H1 (cell line): ENCODE results near the gene ISOC2. TPM values are rescaled to one million over a fixed set of nuclear protein-coding genes. Genes with fewer than 3 reads are reported as not detected.
A peak's percentile ranks its signal among the peaks of the same experiment; 100 is the strongest.

Experiments used
- CTCF ChIA-PET: fragments of 300-600 bp; sonication (Branson Sonifier 250); formaldehyde crosslinking; loops from one replicate; lab custom pipeline; 2021; ENCODE audit not compliant: partially characterized antibody; lab: Charles Lee
- POLR2A ChIA-PET: fragments of 300-600 bp; sonication (Branson Sonifier 250); formaldehyde crosslinking; loops from one replicate; lab custom pipeline; 2021; ENCODE audit warnings: inconsistent platforms; ENCODE audit not compliant: partially characterized antibody; lab: Charles Lee
- DNase-seq, 2 experiments: peaks; one replicate each; pipeline versions ENCODE4 v3.0.0 to v3.0.0-alpha.2; 2010 to 2022; ENCODE audit warnings: low spot score in 2 of 2, low read depth in 1 of 2, mixed read lengths in 1 of 2
- FAIRE-seq: peaks from 2 replicates; lab custom pipeline; 2011; peaks lifted over from hg19 to GRCh38; lab: Jason Lieb, UNC
- H2AFZ ChIP-seq: 2 replicates; pipeline ENCODE4 v1.8.1; 2012; ENCODE audit warnings: low read length, inconsistent platforms
- H2AK5ac ChIP-seq: 2 replicates; pipeline ENCODE4 v1.6.1; 2013; ENCODE audit warnings: low read depth, low read length
- H2BK120ac ChIP-seq: replicated peaks from 2 replicates; pipeline ENCODE3; 2013; ENCODE audit warnings: low read depth, low read length, inconsistent platforms
- H2BK12ac ChIP-seq: 2 replicates; pipeline ENCODE4 v1.6.1; 2013; ENCODE audit warnings: low read depth, low read length
- H2BK15ac ChIP-seq: 2 replicates; pipeline ENCODE4 v1.6.1; 2013; ENCODE audit warnings: low read length
- H2BK20ac ChIP-seq: 2 replicates; pipeline ENCODE4 v1.6.1; 2013; ENCODE audit warnings: low read length
- H2BK5ac ChIP-seq: 2 replicates; pipeline ENCODE4 v1.6.1; 2013; ENCODE audit warnings: low read depth, low read length
- H3K14ac ChIP-seq: 2 replicates; pipeline ENCODE4 v1.6.1; 2013; ENCODE audit warnings: inconsistent platforms; ENCODE audit not compliant: insufficient read length
- H3K18ac ChIP-seq: 2 replicates; pipeline ENCODE4 v1.6.1; 2013; ENCODE audit warnings: low read length; ENCODE audit errors: extremely low read depth
- H3K23ac ChIP-seq: 2 replicates; pipeline ENCODE4 v1.6.1; 2013; ENCODE audit warnings: inconsistent platforms; ENCODE audit not compliant: insufficient read length
- H3K23me2 ChIP-seq: 2 replicates; pipeline ENCODE4 v1.6.1; 2013; ENCODE audit warnings: low read depth, low read length
- H3K27ac ChIP-seq: 2 replicates; pipeline ENCODE4 v1.6.1; 2011; ENCODE audit warnings: low read depth, low read length, inconsistent platforms
- H3K27me3 ChIP-seq, 4 experiments: replicated peaks in 1 of 4; 1 replicate in 1 of 4; 2 replicates in 3 of 4; pipeline versions ENCODE4 v1.6.1 to v1.8.1; 2011 to 2013; ENCODE audit warnings: low read length in 3 of 4, mild to moderate bottlenecking in 3 of 4, inconsistent platforms in 2 of 4, mixed read lengths in 2 of 4, moderate library complexity in 1 of 4; ENCODE audit not compliant: control insufficient read depth in 3 of 4, insufficient read depth in 3 of 4; ENCODE audit errors: extremely low read depth in 1 of 4
- H3K36me3 ChIP-seq, 4 experiments: 2 replicates each; pipeline versions ENCODE4 v1.6.1 to v1.8.1; 2011 to 2013; ENCODE audit warnings: mild to moderate bottlenecking in 4 of 4, low read length in 3 of 4, moderate library complexity in 2 of 4, control low read depth in 1 of 4, inconsistent platforms in 1 of 4; ENCODE audit not compliant: insufficient read depth in 4 of 4, control insufficient read depth in 2 of 4
- H3K4ac ChIP-seq: replicated peaks from 2 replicates; pipeline ENCODE3; 2013; ENCODE audit warnings: low read length, low read depth, mixed read lengths, inconsistent platforms; ENCODE audit not compliant: insufficient read length
- H3K4me1 ChIP-seq, 4 experiments: replicated peaks in 1 of 4; 1 replicate in 1 of 4; 2 replicates in 3 of 4; pipeline versions ENCODE4 v1.6.1 to v1.8.1; 2011 to 2013; ENCODE audit warnings: low read length in 3 of 4, inconsistent platforms in 2 of 4, mixed read lengths in 1 of 4; ENCODE audit not compliant: insufficient read depth in 4 of 4, control insufficient read depth in 3 of 4
- H3K4me2 ChIP-seq, 2 experiments: 2 replicates each; pipeline versions ENCODE4 v1.6.1 to v1.8.1; 2011 to 2013; ENCODE audit warnings: low read depth in 2 of 2, low read length in 2 of 2, control low read depth in 1 of 2, inconsistent platforms in 1 of 2, mild to moderate bottlenecking in 1 of 2; ENCODE audit not compliant: insufficient read depth in 1 of 2
- H3K4me3 ChIP-seq, 4 experiments: fragments of 200-600, 300-600 bp in 1 of 4; sonication (generic), shearing (Covaris generic), sonication (Bioruptor Twin) in 1 of 4; 2 replicates each; pipeline versions ENCODE4 v1.5.1 to v1.8.1; 2011 to 2016; ENCODE audit warnings: low read length in 4 of 4, low read depth in 3 of 4, control low read depth in 2 of 4, inconsistent platforms in 2 of 4, mild to moderate bottlenecking in 2 of 4, mixed read lengths in 1 of 4, moderate library complexity in 1 of 4; ENCODE audit not compliant: insufficient read depth in 2 of 4; ENCODE audit errors: extremely low read depth in 1 of 4
- H3K56ac ChIP-seq: replicated peaks from 2 replicates; pipeline ENCODE3; 2013; ENCODE audit warnings: low read depth, mild to moderate bottlenecking, mixed read lengths, low read length, inconsistent platforms; ENCODE audit not compliant: insufficient read length
- H3K79me1 ChIP-seq: 2 replicates; pipeline ENCODE4 v1.6.1; 2013; ENCODE audit warnings: low read depth, low read length, control low read depth
- H3K79me2 ChIP-seq, 2 experiments: 2 replicates each; pipeline versions ENCODE4 v1.6.1 to v1.8.1; 2012 to 2013; ENCODE audit warnings: low read length in 2 of 2, mild to moderate bottlenecking in 2 of 2, inconsistent platforms in 1 of 2; ENCODE audit not compliant: insufficient read depth in 2 of 2, control insufficient read depth in 1 of 2
- H3K9ac ChIP-seq, 4 experiments: replicated peaks in 1 of 4; 1 replicate in 1 of 4; 2 replicates in 3 of 4; pipeline versions ENCODE4 v1.6.1 to v1.8.1; 2011 to 2013; ENCODE audit warnings: low read depth in 3 of 4, low read length in 3 of 4, control low read depth in 2 of 4, mild to moderate bottlenecking in 2 of 4, moderate library complexity in 2 of 4, inconsistent platforms in 1 of 4; ENCODE audit errors: extremely low read depth in 1 of 4
- H3K9me3 ChIP-seq, 2 experiments: 2 replicates each; pipeline versions ENCODE4 v1.6.1 to v1.8.1; 2012 to 2013; ENCODE audit warnings: mild to moderate bottlenecking in 2 of 2, moderate library complexity in 2 of 2, control low read depth in 1 of 2, inconsistent platforms in 1 of 2, low read depth in 1 of 2, low read length in 1 of 2, mixed read lengths in 1 of 2; ENCODE audit not compliant: insufficient read depth in 2 of 2
- H4K20me1 ChIP-seq, 2 experiments: replicated peaks in 1 of 2; 2 replicates each; pipeline versions ENCODE3 to v1.8.1; 2011 to 2013; ENCODE audit warnings: inconsistent platforms in 2 of 2, low read length in 2 of 2, mild to moderate bottlenecking in 1 of 2; ENCODE audit not compliant: insufficient read depth in 2 of 2, control insufficient read depth in 1 of 2
- H4K5ac ChIP-seq: 2 replicates; pipeline ENCODE4 v1.6.1; 2013; ENCODE audit warnings: low read length, low read depth, mixed read lengths, inconsistent platforms; ENCODE audit not compliant: insufficient read length
- H4K8ac ChIP-seq: 2 replicates; pipeline ENCODE4 v1.8.0; 2013; ENCODE audit warnings: mild to moderate bottlenecking, moderate library complexity, low read length, inconsistent platforms; ENCODE audit not compliant: insufficient read depth; ENCODE audit errors: extremely low read depth
- H4K91ac ChIP-seq: replicated peaks from 2 replicates; pipeline ENCODE3; 2013; ENCODE audit warnings: low read length, mixed read lengths, inconsistent platforms; ENCODE audit not compliant: insufficient read length
- BACH1 ChIP-seq: IDR thresholded peaks from 2 replicates; pipeline ENCODE4 v1.6.1; 2012; ENCODE audit warnings: low read length, improper control_type of control experiment
- GTF2F1 ChIP-seq: IDR thresholded peaks from 2 replicates; pipeline ENCODE4 v1.6.1; 2012; ENCODE audit warnings: low read depth, low read length, improper control_type of control experiment, borderline replicate concordance
- JUN ChIP-seq: IDR thresholded peaks from 2 replicates; pipeline ENCODE4 v1.6.1; 2011; ENCODE audit warnings: low read depth, mild to moderate bottlenecking, improper control_type of control experiment, low read length
- SIN3A ChIP-seq, 2 experiments: IDR thresholded peaks in 1 of 2; conservative IDR thresholded peaks in 1 of 2; 2 replicates each; pipeline ENCODE4 v1.6.1; 2011 to 2012; ENCODE audit warnings: low read length in 2 of 2, improper control_type of control experiment in 1 of 2, low read depth in 1 of 2, mild to moderate bottlenecking in 1 of 2
- TAF7 ChIP-seq: optimal IDR thresholded peaks from 2 replicates; pipeline ENCODE3; 2011; ENCODE audit warnings: low read depth, mild to moderate bottlenecking, inconsistent platforms, low read length, moderate library complexity, borderline replicate concordance
- WGBS, 2 experiments: shearing (Covaris generic) in 1 of 2; methylation state at CpG; one replicate each; pipeline versions ENCODE4 v1.1.6 to v1.1.7; 2013 to 2015; ENCODE audit warnings: low lambda C conversion rate in 2 of 2, mixed read lengths in 2 of 2, inconsistent platforms in 1 of 2, low coverage in 1 of 2, missing lambda C conversion rate in 1 of 2; ENCODE audit not compliant: insufficient replicate concordance in 2 of 2, insufficient coverage in 1 of 2, insufficient read length in 1 of 2; ENCODE audit errors: extremely low coverage in 1 of 2, missing lambda C conversion rate in 1 of 2; 5-methylcytosine and 5-hydroxymethylcytosine counted together
- polyA plus RNA-seq, 7 experiments: library from polyadenylated mRNA; depleted of rRNA in 3 of 7; stranded (reverse) in 5 of 7; unstranded in 2 of 7; fragments of >200 nt in 5 of 7; fragments of 200-250 nt in 2 of 7; gene quantifications; 1 replicate in 5 of 7; 2 replicates in 1 of 7; 4 replicates in 1 of 7; pipeline versions ENCODE4 v1.2.1 to v1.2.3, GENCODE V29; 2011 to 2013; ENCODE audit warnings: missing spikeins in 2 of 7, mixed read lengths in 2 of 7
- total RNA-seq: library from RNA; stranded (reverse); fragmentation: NEBNext Ultra II Directional; extraction: Animal tissue kit (Norgen Biotek cat#: 25700); gene quantifications from 2 replicates; pipeline ENCODE4 v1.2.1, GENCODE V29; 2021

Gene ISOC2
- total and polyA plus RNA-seq, 2 of the 8 experiments (the other 6 are each of a cell fraction or from before 2014, with no cell fraction given), result 96.9 to 152 TPM

GRCh38 chr19:55500368-55500952, 39.0 kb upstream of the ISOC2 start:
- Histone ChIP-seq H2AK5ac (no peak overlapping the region), H4K20me1 (no peaks in the 10 kb centered on the region), H3K18ac (no peak overlapping the region), H2BK15ac (0 out of 2 replicates have a peak overlapping the region, but pooled peaks have one; percentile 46), H2BK20ac (no peak overlapping the region), H3K23ac (no peak overlapping the region), H2AFZ (no peak overlapping the region), H3K27me3 (peaks cover 11 to 23% (median 17%) of the 10 kb centered on the region in 4 experiments), H3K14ac (no peak overlapping the region), H2BK120ac (no peak overlapping the region), H3K79me2 (no peaks in the 10 kb centered on the region), H3K23me2 (no peaks in the 10 kb centered on the region), H3K79me1 (no peaks in the 10 kb centered on the region), H3K56ac (no peak overlapping the region), H3K4me1 (0 out of 7 replicates have a peak, but pooled peaks cover 0 to 2% (median 0%) of the 10 kb centered on the region in 4 experiments), H3K36me3 (peaks cover 0 to 3% (median 0%) of the 10 kb centered on the region in 4 experiments; a peak in 1 of 8 replicates), H3K4ac (no peak overlapping the region), H3K4me3 (no peak overlapping the region), H3K9me3 (peaks cover 7 to 9% of the 10 kb centered on the region in 2 experiments; a peak in 3 of 4 replicates), H2BK12ac (no peak overlapping the region), H4K8ac (no peak overlapping the region), H3K27ac (no peak overlapping the region), H4K5ac (no peak overlapping the region), H3K4me2 (no peak overlapping the region), H4K91ac (no peak overlapping the region), H3K9ac (no peak overlapping the region), H2BK5ac (no peak overlapping the region)
- CTCF ChIA-PET, result interaction anchor here (0.9 to 1.8 kb wide), 4 partner anchors 32 to 131 kb away, joined by 3 to 8 read pairs (median 3); no protein-coding TSS in a partner anchor
- DNase-seq (no peak), FAIRE-seq (no peak)
- POLR2A ChIA-PET, result interaction anchor here (0.8 to 1.7 kb wide), 8 partner anchors 12 to 147 kb away, joined by 3 to 8 read pairs (median 3); partner anchors contain the start of genes CCDC106, FIZ1, NAT14 and ZNF579
- TF ChIP-seq JUN (no peak), SIN3A (conservative IDR thresholded peaks at IDR 0.05 in 1 of 2, IDR thresholded peaks at IDR 0.05 in 1 of 2; ENCODE audit: low read depth in 1 of 2, low read length in 2 of 2) (no peak), BACH1 (no peak), GTF2F1 (no peak), TAF7 (no peak)
- 90% methylated on average over 26 of the region's 26 CpGs; no CpG with 5 or more reads in 1 of the 2 experiments for WGBS, 2 experiments
